WERI-Rb-1 (cell line): Measurements from ENCODE around the gene SLC7A14.
A peak's percentile ranks its signal among the peaks of the same experiment; 100 is the strongest.

Experiments used
- DNase-seq: peaks from one replicate; pipeline ENCODE4 v3.0.0-alpha.2; 2020
- H3K27ac ChIP-seq: fragments of 250-450 bp; sonication (Bioruptor Pico); 2 replicates; pipeline ENCODE4 v1.5.1; 2020; ENCODE audit warnings: mild to moderate bottlenecking, moderate library complexity
- H3K27me3 ChIP-seq: fragments of 250-450 bp; sonication (Bioruptor Pico); 2 replicates; pipeline ENCODE4 v1.5.1; 2021; ENCODE audit warnings: mild to moderate bottlenecking, low read depth, moderate library complexity; ENCODE audit not compliant: insufficient read depth, severe bottlenecking
- H3K36me3 ChIP-seq: fragments of 250-450 bp; sonication (Bioruptor Pico); 2 replicates; pipeline ENCODE4 v1.5.1; 2020; ENCODE audit warnings: mild to moderate bottlenecking, moderate library complexity
- H3K4me3 ChIP-seq: 2 replicates; pipeline ENCODE4 v1.5.1; 2011; ENCODE audit warnings: low read depth, mild to moderate bottlenecking, control low read depth, low read length
- H3K9me3 ChIP-seq: fragments of 250-450 bp; sonication (Bioruptor Pico); 2 replicates; pipeline ENCODE4 v1.5.1; 2021; ENCODE audit warnings: mild to moderate bottlenecking, moderate library complexity; ENCODE audit not compliant: severe bottlenecking
- CTCF ChIP-seq: IDR thresholded peaks from 2 replicates; pipeline ENCODE4 v1.5.1; 2011; ENCODE audit warnings: low read depth, mild to moderate bottlenecking, control low read depth, inconsistent platforms, low read length

The SLC7A14 gene

GRCh38 chr3:170429050-170429449 lies 156.8 kb downstream of the SLC7A14 start:
- H3K27me3 ChIP-seq: no peaks in the 10 kb centered on the region
- no peaks in the 10 kb centered on the region for H3K36me3 ChIP-seq
- no peaks in the 10 kb centered on the region for H3K9me3 ChIP-seq
- no peak for DNase-seq
- TF ChIP-seq CTCF: no peak
- H3K27ac ChIP-seq: no peak overlapping the region
- no peak overlapping the region for H3K4me3 ChIP-seq

GRCh38 chr3:170428095-170428494 lies 157.8 kb downstream of the SLC7A14 start:
- Histone ChIP-seq H3K27me3 (no peaks in the 10 kb centered on the region), H3K9me3 (no peaks in the 10 kb centered on the region), H3K36me3 (no peaks in the 10 kb centered on the region), H3K27ac (no peak overlapping the region), H3K4me3 (no peak overlapping the region)
- no peak for DNase-seq
- TF ChIP-seq CTCF: no peak

- Histone ChIP-seq H3K4me3 (no peak overlapping the region), H3K27ac (no peak overlapping the region), H3K36me3 (no peaks in the 10 kb centered on the region), H3K9me3 (no peaks in the 10 kb centered on the region), H3K27me3 (no peaks in the 10 kb centered on the region)
- peak; percentile 30 for DNase-seq
- no peak for TF ChIP-seq CTCF
Measured at GRCh38 chr3:170426240-170426797, 159.6 kb downstream of the SLC7A14 start.

GRCh38 chr3:170425491-170426239 lies 160.2 kb downstream of the SLC7A14 start:
- H3K27ac ChIP-seq: no peak overlapping the region
- no peaks in the 10 kb centered on the region for H3K9me3 ChIP-seq
- H3K4me3 ChIP-seq: no peak overlapping the region
- no peak for DNase-seq
- H3K36me3 ChIP-seq: no peaks in the 10 kb centered on the region
- no peak for TF ChIP-seq CTCF
- no peaks in the 10 kb centered on the region for H3K27me3 ChIP-seq

GRCh38 chr3:170424879-170425278 lies 161.0 kb downstream of the SLC7A14 start:
- Histone ChIP-seq H3K36me3 (no peaks in the 10 kb centered on the region), H3K4me3 (no peak overlapping the region), H3K9me3 (no peaks in the 10 kb centered on the region), H3K27me3 (no peaks in the 10 kb centered on the region), H3K27ac (no peak overlapping the region)
- no peak for TF ChIP-seq CTCF
- no peak for DNase-seq
